ENCODE results near the gene SLC46A1.
"Not testable (repeated sequence)": the region's sequence is repeated elsewhere in the genome, so short reads cannot be mapped to it uniquely, and the experiment has no call there.

The SLC46A1 gene

DNA sequence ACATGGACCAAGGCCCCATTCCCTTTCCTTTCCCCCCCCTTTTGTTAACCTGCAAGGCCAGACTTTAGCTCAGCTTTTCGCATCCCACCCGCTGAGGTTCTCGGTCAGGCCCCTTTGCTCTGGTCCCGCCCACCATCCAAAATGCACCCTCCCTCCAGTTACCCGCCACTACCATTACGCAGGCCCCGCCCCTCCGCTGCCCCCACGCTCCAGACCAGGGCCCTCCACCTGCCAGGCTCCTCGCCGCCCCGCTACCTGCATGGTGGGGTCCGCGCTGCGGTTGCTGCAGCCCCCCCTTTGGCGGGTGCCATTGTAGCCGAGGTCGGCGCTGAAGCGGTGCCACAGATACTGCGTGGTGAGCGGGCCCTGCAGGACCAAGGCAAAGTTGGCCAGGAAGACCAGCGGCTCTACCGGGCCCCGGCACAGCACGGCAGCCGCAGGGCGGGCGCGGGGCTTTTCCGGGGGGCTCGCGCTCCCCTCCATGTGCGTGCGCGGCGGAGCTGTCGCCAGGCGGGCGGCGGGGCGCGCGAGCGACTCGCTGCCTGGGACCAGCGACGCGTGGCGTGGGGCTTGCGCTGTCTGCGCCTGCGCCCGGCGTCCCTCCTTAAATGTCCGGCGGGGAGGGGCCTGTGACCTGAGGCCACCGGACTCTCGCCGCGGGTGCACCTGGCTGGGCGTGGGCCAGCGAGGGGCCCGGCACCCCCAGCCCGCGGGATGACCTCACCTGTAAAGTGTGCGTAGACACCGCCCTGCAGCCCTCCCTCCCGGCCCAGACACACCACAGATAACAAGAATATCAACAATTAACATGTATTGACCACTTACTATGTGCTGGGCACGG, at the start of gene SLC46A1:
SLC46A1 (minus strand) TSS at position 581 of the 841 bp plus-strand sequence; CDS start at position 483, 98 bp downstream.
- no peak for DNase-seq (ENCODE audit: low read depth)

DNA sequence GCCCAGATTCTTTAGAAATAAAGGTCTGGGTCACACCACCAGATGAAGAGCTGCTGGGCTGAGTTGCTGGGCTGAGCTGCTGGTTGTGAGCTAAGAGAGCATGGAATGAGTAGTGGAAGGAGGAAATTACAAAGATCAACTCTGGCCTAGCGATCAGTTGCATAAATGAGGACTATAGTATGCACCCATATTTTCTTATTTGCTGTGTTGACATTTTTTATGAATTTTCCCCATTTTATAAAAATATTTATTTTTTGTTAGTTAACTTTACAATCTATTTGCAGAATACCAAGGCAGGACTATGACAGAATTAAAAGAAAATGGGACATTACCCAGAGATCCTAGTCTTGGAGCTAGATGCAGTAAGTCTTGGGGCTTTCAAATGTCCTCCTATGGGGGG, 43.8 kb upstream of the SLC46A1 start:
- no peak for DNase-seq (ENCODE audit: low read depth)

DNA sequence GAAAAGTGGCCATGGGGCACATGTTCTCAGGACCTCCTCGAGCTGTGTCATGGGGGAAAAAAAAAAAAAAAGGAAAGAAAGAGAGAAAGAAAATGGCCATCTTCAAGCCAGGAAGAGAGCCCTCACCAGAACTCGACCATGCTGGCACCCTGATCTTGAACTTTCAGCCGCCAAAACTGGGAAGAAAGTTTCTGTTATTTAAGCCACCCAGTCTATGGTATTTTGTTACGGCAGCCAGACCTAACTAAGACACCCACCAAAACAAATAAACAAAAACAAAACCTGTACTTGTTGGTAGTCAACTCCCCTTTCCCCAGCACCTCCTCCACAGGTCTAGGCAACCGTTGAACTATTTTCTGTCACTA, 41.4 kb upstream of the SLC46A1 start:
- no peak for DNase-seq (ENCODE audit: low read depth)

DNA sequence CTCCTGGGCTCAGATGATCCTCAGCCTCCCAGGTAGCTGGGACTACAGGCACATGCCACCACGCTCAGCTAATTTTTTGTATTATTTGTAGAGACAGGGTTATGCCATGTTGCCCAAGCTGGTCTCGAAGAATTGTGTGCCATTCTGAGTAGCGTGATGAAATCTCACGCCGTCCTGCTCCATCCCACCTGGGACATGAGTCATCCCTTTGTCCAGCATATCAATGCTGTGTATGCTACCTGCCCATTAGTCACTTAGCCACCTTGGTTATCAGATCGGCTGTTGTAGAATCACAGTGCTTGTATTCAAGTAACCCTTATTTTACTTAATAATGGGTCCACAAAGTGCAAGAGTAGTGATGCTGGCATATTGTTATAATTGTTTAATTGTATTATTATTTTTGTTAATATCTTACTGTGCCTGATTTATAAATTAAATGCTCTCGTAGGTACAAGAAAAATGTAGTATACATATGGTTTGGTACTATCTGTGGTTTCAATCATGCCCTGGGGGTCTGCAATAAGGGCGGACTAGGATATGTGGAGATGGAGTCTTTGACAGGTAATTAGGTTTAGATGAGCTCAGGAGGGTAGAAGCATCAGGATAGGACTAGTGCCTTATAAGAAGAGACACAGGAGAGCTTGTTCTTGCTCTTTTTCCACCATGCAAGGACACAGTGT, 40.8 kb upstream of the SLC46A1 start:
- DNase-seq (ENCODE audit: low read depth): no peak

DNA sequence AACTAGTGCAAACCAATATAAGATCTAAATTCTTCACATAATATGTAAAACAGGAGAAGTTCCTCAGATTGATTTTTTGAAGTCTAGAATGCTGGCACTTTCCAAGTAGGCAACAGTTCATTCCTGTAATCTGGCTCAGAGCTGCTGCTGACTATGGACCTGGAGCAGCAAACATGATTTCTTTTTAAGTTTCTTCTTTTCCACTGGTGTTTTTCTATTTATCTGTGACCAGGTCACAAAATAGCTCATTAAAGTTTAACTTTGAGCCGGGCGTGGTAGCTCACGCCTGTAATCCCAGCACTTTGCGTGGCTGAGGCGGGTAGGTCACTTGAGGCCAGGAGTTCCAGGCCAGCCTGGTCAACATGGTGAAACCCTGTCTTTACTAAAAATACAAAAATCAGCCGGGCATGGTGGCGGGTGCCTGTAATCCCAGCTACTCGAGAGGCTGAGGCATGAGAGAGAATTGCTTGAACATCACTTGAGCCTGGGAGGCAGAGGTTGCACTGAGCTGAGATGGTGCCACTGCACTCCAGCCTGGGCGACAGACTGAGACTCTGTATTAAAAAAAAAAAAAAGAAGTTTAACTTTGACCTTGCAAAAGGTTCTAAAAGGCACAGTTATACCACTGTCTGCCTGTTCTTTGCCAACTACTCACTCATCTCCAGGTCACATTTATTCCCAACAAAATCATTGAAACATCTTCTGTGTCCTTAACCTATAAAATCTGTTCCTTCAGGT, 38.1 kb upstream of the SLC46A1 start:
- DNase-seq (ENCODE audit: low read depth): no peak

DNA sequence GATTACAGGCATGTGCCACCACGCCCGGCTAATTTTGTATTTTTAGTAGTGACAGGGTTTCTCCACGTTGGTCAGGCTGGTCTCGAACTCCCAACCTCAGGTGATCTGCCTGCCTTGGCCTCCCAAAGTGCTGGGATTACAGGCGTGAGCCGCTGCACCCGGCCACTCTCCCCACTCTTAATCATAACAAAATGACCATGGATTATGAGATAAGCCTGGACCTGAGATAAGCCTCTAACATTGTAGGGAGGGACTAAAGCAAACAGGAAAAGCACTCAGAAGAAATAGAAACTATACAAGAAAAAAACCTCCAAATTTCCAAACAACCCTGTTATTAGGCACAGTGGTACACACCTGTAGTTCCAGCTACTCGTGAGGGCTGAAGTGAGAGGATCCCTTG, 28.3 kb upstream of the SLC46A1 start:
- not testable (repeated sequence) for DNase-seq (ENCODE audit: low read depth)

DNA sequence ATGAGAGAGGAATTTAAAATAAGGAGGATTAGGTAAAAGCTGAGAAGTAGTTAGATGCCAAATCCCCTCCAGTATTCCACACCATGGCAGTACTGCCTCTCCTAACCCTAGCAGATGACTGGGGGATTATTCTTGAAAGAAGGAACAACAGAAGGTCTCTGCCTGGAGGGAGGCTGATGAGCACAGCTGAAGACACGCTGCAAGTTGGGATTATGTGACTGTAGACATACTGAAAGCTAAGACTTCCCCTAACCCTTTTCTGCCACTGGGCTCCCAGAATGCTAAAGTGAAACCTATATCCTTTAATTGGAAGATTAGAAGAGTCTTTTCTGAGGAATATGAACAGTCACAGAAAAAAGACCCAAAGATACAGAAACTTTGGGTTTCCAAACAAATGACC, 27.7 kb upstream of the SLC46A1 start:
- no peak for DNase-seq (ENCODE audit: low read depth)

DNA sequence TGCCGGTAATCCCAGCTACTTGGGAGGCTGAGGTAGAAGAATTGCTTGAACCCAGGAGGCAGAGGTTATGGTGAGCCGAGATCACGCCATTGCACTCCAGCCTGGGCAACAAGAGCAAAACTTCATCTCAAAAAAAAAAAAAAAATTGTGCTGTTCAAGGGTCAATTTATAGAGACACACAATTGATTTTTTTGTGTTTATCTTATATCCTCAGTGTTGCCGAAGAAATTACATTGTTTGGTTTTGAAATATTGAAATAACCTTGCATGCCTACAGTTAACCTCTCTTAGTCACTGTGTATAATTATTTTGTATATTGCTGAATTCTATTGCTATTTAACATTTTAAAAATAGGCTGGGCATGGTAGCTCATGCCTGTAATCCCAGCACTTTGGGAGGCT, 22.0 kb upstream of the SLC46A1 start:
- DNase-seq (ENCODE audit: low read depth): not testable (repeated sequence)

DNA sequence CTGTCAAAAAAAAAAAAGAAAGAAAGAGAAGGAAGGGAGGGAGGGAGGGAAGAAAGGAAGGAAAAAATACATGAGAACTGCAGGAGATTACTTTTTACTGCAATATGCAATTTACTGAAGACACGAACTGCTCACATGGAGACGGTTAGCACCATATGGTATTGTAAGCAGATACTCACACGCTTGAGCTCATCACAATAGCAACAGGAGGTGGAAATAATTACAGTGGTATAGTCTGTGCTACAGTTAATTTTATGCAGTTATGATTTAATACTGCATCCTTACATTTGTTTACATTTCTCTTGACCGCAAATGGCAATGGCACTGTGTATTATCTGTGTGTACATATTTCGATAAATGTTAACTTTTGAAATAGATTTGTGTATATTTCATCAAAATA, 21.4 kb upstream of the SLC46A1 start:
- no peak for DNase-seq (ENCODE audit: low read depth)

DNA sequence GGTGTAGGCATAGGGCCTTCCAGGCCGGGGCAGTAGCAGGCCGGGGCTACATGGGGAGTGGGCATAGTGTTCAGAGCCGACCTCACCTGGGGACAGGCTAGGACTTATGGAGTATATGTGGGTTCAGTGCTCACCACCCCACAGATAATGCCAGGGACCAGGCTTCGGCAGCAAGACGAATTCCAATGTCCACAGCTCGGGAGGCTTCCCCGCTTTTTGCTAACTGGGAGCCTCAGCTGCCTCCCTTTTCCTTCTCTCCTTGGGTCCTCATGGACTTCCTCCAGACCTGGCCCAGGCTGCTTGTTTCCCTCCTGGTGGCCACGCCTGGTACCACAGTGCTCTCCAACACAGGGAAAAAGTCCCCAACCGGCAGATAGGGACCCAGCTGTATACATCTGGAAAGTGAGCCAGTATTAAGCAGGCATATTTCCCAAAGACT, 20.1 kb upstream of the SLC46A1 start:
- no peak for DNase-seq (ENCODE audit: low read depth)

- DNase-seq (ENCODE audit: low read depth): no peak
These were observed 19.2 kb upstream of the SLC46A1 start for GRCh38 chr17:28425206-28425605.

DNA sequence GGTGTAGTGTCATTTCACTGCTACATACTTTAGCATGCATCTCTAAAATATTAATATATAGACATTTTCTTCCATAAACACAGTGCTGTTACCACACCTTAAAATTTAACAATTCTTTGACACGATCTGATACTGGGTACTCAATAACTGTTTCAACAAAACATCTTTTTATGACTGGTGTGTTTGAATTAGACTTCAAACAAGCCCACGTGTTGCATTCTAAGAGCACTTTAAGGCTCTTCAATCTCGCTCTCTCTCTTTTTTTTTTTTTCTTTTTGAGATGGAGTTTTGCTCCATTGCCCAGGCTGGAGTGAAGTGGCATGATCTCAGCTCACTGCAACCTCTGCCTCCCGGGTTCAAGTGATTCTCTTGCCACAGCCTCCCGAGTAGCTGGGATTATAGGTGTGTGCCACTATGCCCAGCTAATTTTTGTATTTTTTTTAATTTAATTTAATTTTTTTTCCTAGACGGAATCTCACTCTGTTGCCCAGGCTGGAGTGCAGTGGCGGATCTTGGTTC, 15.8 kb upstream of the SLC46A1 start:
- DNase-seq (ENCODE audit: low read depth): no peak

GRCh38 chr17:28416703-28417311, 10.8 kb upstream of the SLC46A1 start:
- DNase-seq (ENCODE audit: low read depth): no peak

GRCh38 chr17:28415886-28416285, 9.9 kb upstream of the SLC46A1 start:
- DNase-seq (ENCODE audit: low read depth): no peak

GRCh38 chr17:28413804-28414203, 7.8 kb upstream of the SLC46A1 start:
- no peak for DNase-seq (ENCODE audit: low read depth)

DNA sequence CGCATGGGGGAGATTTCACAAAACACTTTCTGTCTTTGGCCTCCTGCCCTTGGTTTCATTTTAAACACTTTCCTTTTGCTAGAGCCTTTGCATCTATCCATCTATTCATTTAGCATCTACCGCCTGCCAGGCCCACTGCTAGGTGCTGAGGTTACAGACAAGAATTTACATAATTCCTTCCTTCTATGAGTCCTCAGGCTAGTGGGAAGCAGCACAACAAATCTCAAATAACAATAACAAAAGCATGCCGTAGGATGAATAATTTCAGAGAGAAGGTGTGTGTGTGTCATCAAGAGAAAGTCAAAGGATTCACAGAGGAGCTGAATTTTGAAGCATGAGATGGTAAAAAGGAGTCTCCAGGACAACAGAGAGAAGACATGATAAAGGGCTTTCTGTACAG, 6.1 kb upstream of the SLC46A1 start:
- no peak for DNase-seq (ENCODE audit: low read depth)

DNA sequence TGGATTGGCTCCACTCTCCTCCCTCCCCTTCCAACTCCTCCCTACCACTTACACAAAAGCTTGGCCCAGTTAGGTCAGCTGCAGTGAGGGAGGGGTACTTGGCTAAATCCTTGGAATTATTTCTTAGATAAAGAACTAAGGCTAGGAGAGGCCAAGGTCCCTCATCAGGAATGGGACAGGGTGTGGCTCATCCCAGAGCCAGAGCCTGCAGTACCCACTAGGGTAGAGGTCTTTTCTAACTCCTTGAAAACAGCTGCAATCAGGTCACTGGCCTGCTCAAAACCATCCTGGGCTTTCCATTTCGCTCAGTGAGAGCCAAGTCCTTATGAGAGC, 1.9 kb upstream of the SLC46A1 start:
- DNase-seq (ENCODE audit: low read depth): no peak

DNA sequence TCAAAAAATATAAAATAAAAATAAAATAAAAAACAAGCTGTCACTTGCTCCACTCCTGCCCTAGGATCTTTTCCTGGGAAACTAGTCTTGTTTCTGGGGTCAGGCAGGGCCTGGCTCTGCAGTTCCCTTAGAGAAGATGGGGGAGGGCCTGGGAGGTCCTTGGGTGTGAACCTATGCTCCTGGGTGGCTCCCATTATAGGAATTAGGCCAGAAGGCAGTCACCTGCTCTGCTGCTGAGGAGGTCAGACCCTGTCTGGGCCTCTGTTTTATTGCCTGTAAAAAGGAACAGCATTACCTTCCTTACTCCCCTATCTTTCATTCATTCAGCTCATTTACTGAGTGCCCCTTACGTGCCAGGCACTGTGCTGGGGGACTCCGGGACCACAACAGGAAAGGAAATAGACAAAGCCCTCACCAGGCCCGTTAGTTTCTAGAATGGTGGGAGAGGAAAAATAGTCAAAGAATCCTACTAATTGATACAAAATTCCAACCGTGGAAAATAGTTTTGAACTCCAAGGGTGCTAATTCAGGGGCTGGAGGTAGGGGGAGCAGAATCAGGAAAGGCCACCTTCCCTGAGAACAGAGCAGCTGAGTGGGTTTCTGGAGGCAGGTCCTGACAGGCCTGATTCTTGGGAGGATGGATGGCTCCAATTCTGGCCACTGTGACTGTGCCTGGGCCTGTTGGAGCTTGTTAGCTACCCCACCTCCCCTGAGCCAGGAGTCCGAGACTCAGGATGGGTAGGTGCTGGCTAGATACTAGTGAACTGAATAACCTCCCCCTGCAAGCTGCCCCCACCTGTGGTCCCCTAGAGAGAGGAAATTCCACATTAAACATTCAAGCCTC, 1.3 kb upstream of the SLC46A1 start:
- no peak for DNase-seq (ENCODE audit: low read depth)

GRCh38 chr17:28406473-28406814, 432 bp upstream of the SLC46A1 start:
- no peak for DNase-seq (ENCODE audit: low read depth)

- DNase-seq (ENCODE audit: low read depth): no peak
These were observed 1.0 kb downstream of the SLC46A1 start for GRCh38 chr17:28404812-28405570.

DNA sequence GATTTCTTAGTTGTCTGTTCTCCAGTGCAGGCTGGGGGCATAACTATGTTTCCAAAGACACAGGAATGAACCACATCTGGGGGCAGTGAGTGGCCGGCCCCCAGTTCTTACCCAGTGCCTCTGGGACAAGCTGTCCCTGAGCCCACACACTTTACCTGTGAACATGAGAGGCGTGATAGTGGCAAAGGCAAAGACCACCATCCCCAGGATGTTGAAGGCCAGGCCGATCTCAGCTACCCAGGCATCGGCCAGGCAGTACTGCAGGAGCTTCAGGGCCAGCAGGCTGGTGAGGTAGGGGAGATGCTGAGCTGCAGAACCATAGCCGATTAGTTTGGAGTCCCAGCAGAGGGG, 1.6 kb downstream of the SLC46A1 start:
- no peak for DNase-seq (ENCODE audit: low read depth)
